Choroid plexus epithelial cell (primary cell): ENCODE measurements around the gene MIOX.

Source experiments
- DNase-seq: peaks from one replicate; pipeline ENCODE4 v3.0.0-alpha.2; 2010; ENCODE audit warnings: low read depth
- H3K4me3 ChIP-seq: 2 replicates; pipeline ENCODE4 v1.5.1; 2011; ENCODE audit warnings: low read depth, mild to moderate bottlenecking, control low read depth, low read length, moderate library complexity
- CTCF ChIP-seq: conservative IDR thresholded peaks from 2 replicates; pipeline ENCODE4 v1.5.1; 2011; ENCODE audit warnings: low read depth, mild to moderate bottlenecking, control low read depth, inconsistent platforms, low read length, moderate library complexity

The MIOX gene

DNA sequence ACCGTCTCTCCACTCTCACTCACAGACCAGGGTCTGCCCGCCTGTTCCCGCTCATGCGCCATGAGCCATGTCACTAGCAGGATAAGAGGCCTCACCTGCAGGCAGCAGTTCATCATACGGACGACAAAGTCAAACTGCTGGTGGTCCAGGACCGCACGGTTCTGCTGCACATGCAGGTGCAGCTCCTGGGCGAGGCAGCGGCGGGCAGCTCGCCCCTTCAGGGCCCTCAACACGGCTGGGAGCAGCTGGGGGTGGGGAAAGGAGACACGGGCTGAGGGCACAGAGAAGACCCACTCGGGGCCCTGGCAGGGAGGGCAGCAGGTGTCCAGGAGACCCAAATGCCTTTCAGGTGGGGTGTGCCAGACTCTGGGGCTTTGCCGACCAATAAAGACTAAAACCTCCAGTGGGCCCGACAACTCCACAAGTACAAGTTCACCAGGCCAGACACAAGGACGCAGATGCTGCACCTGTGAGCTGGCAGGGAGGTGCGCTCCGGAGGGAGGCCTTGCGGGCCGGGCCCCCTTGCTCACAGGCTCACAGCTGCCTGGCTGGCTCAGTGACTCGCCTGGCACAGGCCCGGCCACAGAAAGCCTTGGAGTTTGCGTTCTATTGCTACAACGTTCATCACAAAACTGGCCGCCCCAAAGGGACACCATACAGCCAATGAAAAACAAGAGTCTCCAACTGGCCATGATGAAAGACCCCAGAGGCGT lies 23.3 kb upstream of the MIOX start:
- no peak for TF ChIP-seq CTCF
- no peak for DNase-seq
- no peak overlapping the region for H3K4me3 ChIP-seq

- DNase-seq, result no peak
- TF ChIP-seq CTCF, result no peak
- no peak overlapping the region for H3K4me3 ChIP-seq
Observed at GRCh38 chr22:50464451-50464850, 22.2 kb upstream of the MIOX start.

GRCh38 chr22:50465066-50465930 lies 21.4 kb upstream of the MIOX start:
- TF ChIP-seq CTCF, result no peak
- no peak for DNase-seq
- no peak overlapping the region for H3K4me3 ChIP-seq

DNA sequence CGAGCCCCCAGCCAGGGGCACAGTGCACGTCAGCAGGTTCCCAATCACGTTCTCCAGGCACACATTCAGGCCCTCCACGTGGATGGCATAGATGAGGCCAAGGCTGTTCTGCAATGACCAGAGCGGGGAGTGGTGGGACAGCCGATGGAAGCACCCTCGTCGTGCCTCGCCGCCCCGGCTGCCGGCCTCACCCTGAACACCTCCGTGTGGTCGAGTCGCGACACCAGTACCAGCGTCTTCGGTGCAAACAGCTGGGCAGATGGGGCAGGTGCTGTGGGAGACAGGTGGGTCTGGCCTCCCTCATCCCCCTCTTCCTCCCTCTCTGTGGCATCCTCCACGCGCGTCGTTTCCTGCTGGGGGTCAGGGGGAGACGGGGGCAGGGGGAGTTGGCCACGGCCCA lies 19.3 kb upstream of the MIOX start:
- H3K4me3 ChIP-seq, result no peak overlapping the region
- no peak for TF ChIP-seq CTCF
- no peak for DNase-seq

- H3K4me3 ChIP-seq, result no peak overlapping the region
- DNase-seq, result no peak
- no peak for TF ChIP-seq CTCF
Observed at GRCh38 chr22:50467773-50468440, 18.8 kb upstream of the MIOX start.

- no peak overlapping the region for H3K4me3 ChIP-seq
- TF ChIP-seq CTCF, result no peak
- DNase-seq, result no peak
Observed at GRCh38 chr22:50468626-50469025, 18.0 kb upstream of the MIOX start.
